GM19452 (cell line): ENCODE measurements around the gene ZNF337.
"Not testable (repeated sequence)": the region's sequence is repeated elsewhere in the genome, so short reads cannot be mapped to it uniquely, and the experiment has no call there.

Experiments used
- ATAC-seq: cut with Tn5 transposase; IDR thresholded peaks from one replicate; pipeline ENCODE4 v1.9.1; 2021; ENCODE audit not compliant: unreplicated experiment

The ZNF337 gene

DNA sequence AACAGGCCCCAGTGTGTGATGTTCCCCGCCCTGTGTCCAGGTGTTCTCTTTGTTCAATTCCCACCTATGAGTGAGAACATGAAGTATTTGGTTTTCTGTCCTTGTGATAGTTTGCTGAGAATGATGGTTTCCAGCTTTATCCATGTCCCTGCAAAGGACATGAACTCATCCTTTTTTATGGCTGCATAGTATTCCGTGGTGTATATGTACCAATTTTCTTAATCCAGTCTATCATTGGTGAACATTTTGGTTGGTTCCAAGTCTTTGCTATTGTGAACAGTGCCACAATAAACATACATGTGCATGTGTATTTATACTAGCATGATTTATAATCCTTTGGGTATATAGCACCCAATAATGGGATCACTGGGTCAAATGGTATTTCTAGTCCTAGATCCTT lies 66.0 kb downstream of the ZNF337 start:
- not testable (repeated sequence) for ATAC-seq

DNA sequence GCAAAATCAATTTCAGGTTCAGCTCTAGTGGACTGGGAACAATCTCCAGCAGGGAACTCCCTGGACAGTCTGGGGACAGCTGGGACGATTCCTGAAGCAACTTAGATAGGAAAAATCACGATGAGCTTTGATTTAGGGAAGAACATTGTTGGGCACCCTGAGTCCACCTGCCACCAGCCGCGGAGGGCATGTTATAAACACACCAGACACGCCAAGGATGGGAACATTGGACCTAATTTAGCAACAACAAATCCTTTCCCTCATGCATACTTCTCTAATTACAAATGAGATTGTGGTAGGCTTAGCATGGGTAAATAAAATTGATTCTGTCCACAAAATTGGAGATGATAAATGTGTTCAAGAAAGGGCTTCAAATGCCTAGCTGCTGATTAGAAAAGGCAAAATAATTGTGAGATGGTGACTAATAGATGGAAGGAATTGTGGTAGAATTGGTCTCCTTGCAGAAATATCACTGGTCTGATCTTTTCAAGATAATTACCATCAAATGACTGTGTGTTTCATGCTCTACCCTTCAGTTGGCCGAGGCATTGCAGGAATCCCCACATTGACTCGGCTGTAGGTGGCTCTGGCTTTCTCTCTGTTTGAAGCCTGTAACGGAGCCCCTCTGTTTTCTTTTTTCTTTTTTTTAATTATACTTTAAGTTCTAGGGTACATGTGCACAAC lies 66.7 kb downstream of the ZNF337 start:
- ATAC-seq: no peak

DNA sequence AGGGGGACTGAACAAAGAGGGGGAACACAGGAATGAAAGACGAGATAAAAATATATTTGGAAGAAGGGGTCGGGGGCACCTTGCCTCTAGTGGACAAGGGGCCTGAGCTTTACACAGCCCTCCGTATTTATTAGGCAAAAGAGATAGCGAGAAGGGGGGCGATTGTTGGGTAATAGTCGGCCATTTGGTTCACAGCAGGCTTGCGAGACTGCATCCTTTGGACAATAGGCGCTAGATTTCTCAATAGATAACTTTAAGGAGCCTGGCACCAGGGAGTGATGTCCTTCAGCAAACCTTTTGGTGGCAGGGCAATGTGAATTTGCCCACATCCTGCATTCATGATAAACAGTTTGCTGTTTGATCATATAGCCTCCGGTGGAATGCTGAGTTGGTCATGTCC lies 69.9 kb downstream of the ZNF337 start:
- ATAC-seq: no peak

DNA sequence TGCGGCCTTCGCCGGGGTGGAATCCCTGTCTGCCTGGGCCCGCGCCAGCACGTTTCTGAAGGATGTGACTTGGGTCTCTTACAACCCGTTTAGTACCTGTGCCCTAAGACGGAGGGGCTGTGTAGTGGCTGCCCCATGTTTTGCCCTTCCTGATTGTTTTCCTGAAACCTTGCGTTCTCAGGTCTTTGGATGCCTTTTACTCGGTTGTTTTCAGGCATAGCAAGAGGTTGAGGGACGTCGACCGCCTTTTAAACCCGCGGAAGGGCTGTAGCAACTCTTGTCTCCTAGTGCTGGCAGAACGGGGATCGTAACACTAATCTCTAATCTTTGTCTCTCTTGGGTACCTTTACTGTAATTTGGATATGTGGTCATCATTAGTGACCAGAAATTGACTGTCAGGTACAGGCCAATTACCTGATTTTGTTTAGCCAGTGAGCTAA lies 72.1 kb downstream of the ZNF337 start:
- ATAC-seq: no peak
